Heart left ventricle (tissue), 16 donors: ENCODE measurements around the gene LAMA1. TPM values are rescaled to one million over a fixed set of nuclear protein-coding genes. Genes with fewer than 3 reads are reported as not detected.

Source experiments
- ATAC-seq, 4 donors: fragments of 200-7000 bp; cut with Tn5 transposase; one replicate each; pipeline ENCODE4 v1.9.1; 2020 to 2022; ENCODE audit warnings: moderate library complexity in 4 of 4, mild to moderate bottlenecking in 3 of 4, moderate number of reproducible peaks in 1 of 4
- DNase-seq, 5 donors: peaks; one replicate each; pipeline ENCODE4 v3.0.0-alpha.2; 2020
- H3K27ac ChIP-seq, 12 donors: fragments of 200-600 bp; sonication (generic) in 4 of 12; one replicate each; pipeline versions ENCODE4 v1.5.0 to v1.8.0; 2016 to 2022; ENCODE audit warnings: mild to moderate bottlenecking in 2 of 12
- H3K27me3 ChIP-seq, 9 donors: fragments of 200-600 bp; sonication (generic) in 2 of 9; one replicate each; pipeline versions ENCODE4 v1.5.1 to v1.8.0; 2016 to 2022; ENCODE audit warnings: mild to moderate bottlenecking in 3 of 9
- H3K36me3 ChIP-seq, 9 donors: fragments of 200-600 bp; sonication (generic) in 2 of 9; one replicate each; pipeline versions ENCODE4 v1.5.0 to v1.8.0; 2018 to 2022; ENCODE audit warnings: mild to moderate bottlenecking in 2 of 9
- H3K4me1 ChIP-seq, 12 donors: fragments of 200-600 bp; sonication (generic) in 4 of 12; one replicate each; pipeline versions ENCODE4 v1.5.0 to v1.8.0; 2016 to 2022; ENCODE audit warnings: mild to moderate bottlenecking in 3 of 12
- H3K4me3 ChIP-seq, 12 donors: fragments of 200-600 bp; sonication (generic) in 4 of 12; one replicate each; pipeline versions ENCODE4 v1.5.0 to v1.8.0; 2017 to 2022; ENCODE audit warnings: mild to moderate bottlenecking in 9 of 12, moderate library complexity in 4 of 12
- H3K9me3 ChIP-seq, 12 donors: fragments of 200-600 bp; sonication (generic) in 4 of 12; one replicate each; pipeline versions ENCODE4 v1.5.0 to v1.8.0; 2016 to 2022; ENCODE audit warnings: mild to moderate bottlenecking in 1 of 12
- POLR2A ChIP-seq, 2 donors: fragments of 450-650 bp; IDR thresholded peaks; one replicate each; pipeline ENCODE4 v1.6.1; 2017; ENCODE audit warnings: antibody characterized with exemption in 2 of 2, mild to moderate bottlenecking in 2 of 2, moderate library complexity in 2 of 2
- WGBS, 4 donors: extraction: QIAGEN DNeasy Blood & Tissue Kit in 2 of 4; methylation state at CpG; one replicate each; pipeline versions ENCODE4 v1.1.5 to v1.1.7; 2013 to 2018; 5-methylcytosine and 5-hydroxymethylcytosine counted together
- intact Hi-C, 10 donors: fragments of 100-400 bp; cut with DNase I; formaldehyde crosslinking; loops; one replicate each; pipeline versions ENCODE4 v1.11.1 to v1.14.2; 2022
- polyA plus RNA-seq, 2 donors: library from polyadenylated mRNA; stranded (reverse); fragments of 200-250 nt; gene quantifications; one replicate each; pipeline ENCODE4 v1.2.3, GENCODE V29; 2013
- total RNA-seq, 9 donors: library from RNA; depleted of rRNA in 2 of 9; stranded (reverse); fragments of >200 nt in 2 of 9; fragmentation: NEBNext Ultra II Directional in 3 of 9; extraction: Animal tissue kit (Norgen Biotek cat#: 25700) in 3 of 9; gene quantifications; one replicate each; pipeline versions ENCODE4 v1.1.0 to v1.2.4, GENCODE V29; 2016 to 2023
- TF ChIP-seq, protein P1 (sequence below), 12 donors: fragments of 200-600 bp; sonication (generic) in 4 of 12; IDR thresholded peaks; one replicate each; pipeline versions ENCODE4 v1.5.0 to v1.8.0; 2018 to 2022; ENCODE audit warnings: antibody characterized with exemption in 12 of 12, mild to moderate bottlenecking in 5 of 12
- donor health status: ischemic (EF 13 %, LVEDD 7.1; RV severe dilation, severe dysfunction).
- donor health status: healthy with polysubstance abuse.
- donor health status: DM: no; HTN: yes; CAD: no.
- donor health status: DM: no; HTN: no; CAD: no.
- donor health status: ischemic (EF 25% LVEDD 6.9; RV normal size, moderate dysfunction).
- donor health status: ischemic (EF 25% LVEDD 5.7; RV mildly dilated, moderate dysfunction).
- donor health status: healthy.
- donor health status: DM: yes; HTN: yes; CAD: no.
- donor health status: ischemic (EF 35%, LVEDD 5.7; RV mildly dilated, moderate dysfunction).
- donor health status: nonischemic (EF 11% LVEDD 7.7; RV severe dilation, severe dysfunction).
- donor health status: DM: yes; HTN: yes; CAD: no.
- donor health status: PGD.
- donor health status: ischemic (EF 29% LVEDD 5.4; RV normal size, mild dysfunction).
- donor health status: nonischemic (EF 23%, LVEDD 6.1; RV moderate dilation, normal function).

LAMA1 gene
- total and polyA plus RNA-seq, 11 donors: 0.04 to 1.7 (median 0.28) TPM

GRCh38 chr18:6938003-6938402 is 179.6 kb downstream of the LAMA1 start:
- ATAC-seq: no peak
- Histone ChIP-seq H3K27ac (no peak overlapping the region), H3K36me3 (no peaks in the 10 kb centered on the region)

GRCh38 chr18:6934859-6935258 is 182.7 kb downstream of the LAMA1 start:
- 89 to 94% (median 91%) methylated on average over 1 of the region's 1 CpG for WGBS, 4 donors
- Histone ChIP-seq H3K4me1 (no peaks in the 10 kb centered on the region), H3K4me3 (no peak overlapping the region), H3K9me3 (no peaks in the 10 kb centered on the region), H3K27ac (no peak overlapping the region), H3K27me3 (peaks cover 0 to 12% (median 0%) of the 10 kb centered on the region in 9 donors), H3K36me3 (no peaks in the 10 kb centered on the region)
- TF ChIP-seq POLR2A (IDR thresholded peaks at IDR 0.05): no peak
- TF ChIP-seq, protein P1, sequence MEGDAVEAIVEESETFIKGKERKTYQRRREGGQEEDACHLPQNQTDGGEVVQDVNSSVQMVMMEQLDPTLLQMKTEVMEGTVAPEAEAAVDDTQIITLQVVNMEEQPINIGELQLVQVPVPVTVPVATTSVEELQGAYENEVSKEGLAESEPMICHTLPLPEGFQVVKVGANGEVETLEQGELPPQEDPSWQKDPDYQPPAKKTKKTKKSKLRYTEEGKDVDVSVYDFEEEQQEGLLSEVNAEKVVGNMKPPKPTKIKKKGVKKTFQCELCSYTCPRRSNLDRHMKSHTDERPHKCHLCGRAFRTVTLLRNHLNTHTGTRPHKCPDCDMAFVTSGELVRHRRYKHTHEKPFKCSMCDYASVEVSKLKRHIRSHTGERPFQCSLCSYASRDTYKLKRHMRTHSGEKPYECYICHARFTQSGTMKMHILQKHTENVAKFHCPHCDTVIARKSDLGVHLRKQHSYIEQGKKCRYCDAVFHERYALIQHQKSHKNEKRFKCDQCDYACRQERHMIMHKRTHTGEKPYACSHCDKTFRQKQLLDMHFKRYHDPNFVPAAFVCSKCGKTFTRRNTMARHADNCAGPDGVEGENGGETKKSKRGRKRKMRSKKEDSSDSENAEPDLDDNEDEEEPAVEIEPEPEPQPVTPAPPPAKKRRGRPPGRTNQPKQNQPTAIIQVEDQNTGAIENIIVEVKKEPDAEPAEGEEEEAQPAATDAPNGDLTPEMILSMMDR (IDR thresholded peaks at IDR 0.05): no peak
- intact Hi-C loops: no loop called here
- ATAC-seq (no peak), DNase-seq (no peak)

More at GRCh38 chr18:6938003-6938402, 179.6 kb downstream of the LAMA1 start:
- no peak for DNase-seq
- 56 to 60% (median 58%) methylated on average over 7 of the region's 7 CpGs for WGBS, 4 donors
- Histone ChIP-seq H3K27me3 (peaks cover 0 to 12% (median 0%) of the 10 kb centered on the region in 9 donors), H3K4me3 (no peak overlapping the region), H3K9me3 (no peaks in the 10 kb centered on the region), H3K4me1 (no peaks in the 10 kb centered on the region)
- TF ChIP-seq, protein P1 (IDR thresholded peaks at IDR 0.05): no peak
- TF ChIP-seq POLR2A (IDR thresholded peaks at IDR 0.05): no peak
- intact Hi-C loops: no loop called here

DNA sequence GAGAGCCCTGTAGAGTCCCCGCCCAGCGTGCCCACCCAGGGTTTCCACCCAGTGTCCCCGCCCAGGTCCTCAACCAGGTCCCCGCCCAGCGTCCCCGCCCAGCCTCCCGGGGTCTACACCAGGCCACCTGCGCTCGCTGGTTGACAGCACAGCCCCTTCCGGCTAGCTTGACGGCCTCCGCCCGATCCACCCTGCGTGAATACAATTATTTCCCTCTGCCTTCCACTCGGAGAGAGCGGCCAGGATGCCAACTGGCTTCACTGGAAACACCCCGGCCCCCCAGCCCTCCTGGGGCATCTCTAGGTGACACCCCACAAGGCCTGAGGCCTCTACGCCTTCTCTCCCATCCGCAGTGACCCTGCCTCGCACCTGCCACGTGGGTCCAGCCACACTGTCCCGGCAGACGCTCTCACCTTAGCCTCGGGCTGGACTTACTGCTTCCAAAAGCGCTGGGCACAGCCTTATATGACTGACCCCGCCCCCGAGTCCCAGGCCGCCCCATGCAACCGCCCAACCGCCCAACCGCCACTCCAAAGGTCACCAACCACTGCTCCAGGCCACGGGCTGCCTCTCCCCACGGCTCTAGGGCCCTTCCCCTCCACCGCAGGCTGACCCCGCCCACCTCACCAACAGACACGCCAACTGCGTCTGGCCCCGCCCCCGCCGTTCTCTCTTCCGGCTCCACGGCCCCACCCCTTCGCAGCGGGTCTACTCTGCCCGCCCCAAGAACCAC is 188.1 kb downstream of the LAMA1 start:
- DNase-seq: no peak
- no peaks in the 10 kb centered on the region for H3K36me3 ChIP-seq
- no peak overlapping the region for H3K4me3 ChIP-seq
- no peaks in the 10 kb centered on the region for H3K9me3 ChIP-seq
- H3K4me1 ChIP-seq: no peaks in the 10 kb centered on the region
- peaks cover 0 to 3% (median 0%) of the 10 kb centered on the region in 9 donors for H3K27me3 ChIP-seq
- 87 to 94% (median 91%) methylated on average over 45 of the region's 45 CpGs for WGBS, 4 donors
- intact Hi-C loops: loop anchor here in 1 of 10 donors (10.0 kb wide), 1 partner anchor 245 kb away; no protein-coding TSS in a partner anchor
- no peak for ATAC-seq
- H3K27ac ChIP-seq: no peak overlapping the region
- TF ChIP-seq, protein P1 (IDR thresholded peaks at IDR 0.05): no peak
- TF ChIP-seq POLR2A (IDR thresholded peaks at IDR 0.05): no peak

DNA sequence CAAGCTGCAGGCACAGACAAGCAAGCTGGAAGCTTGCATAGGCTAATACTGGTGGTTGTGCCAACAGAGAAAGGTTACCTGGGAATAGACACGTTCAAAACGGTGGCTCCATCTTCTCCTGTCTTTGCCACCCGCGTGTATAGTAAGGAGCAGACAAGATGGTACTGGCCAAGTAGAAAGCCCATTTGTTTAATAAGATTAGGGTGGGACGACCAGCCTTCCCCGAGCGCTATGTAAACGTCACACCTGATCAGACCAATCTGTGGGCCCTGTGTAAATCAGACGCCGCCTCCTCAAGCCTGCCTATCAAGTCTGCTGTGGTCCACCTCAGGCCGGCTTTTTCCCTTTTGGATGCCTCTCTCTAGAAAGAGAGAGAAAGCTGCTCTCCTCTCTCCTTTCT is 189.2 kb downstream of the LAMA1 start:
- Histone ChIP-seq H3K9me3 (no peaks in the 10 kb centered on the region), H3K27me3 (no peaks in the 10 kb centered on the region), H3K36me3 (no peaks in the 10 kb centered on the region), H3K4me3 (no peak overlapping the region), H3K27ac (no peak overlapping the region), H3K4me1 (no peaks in the 10 kb centered on the region)
- DNase-seq (no peak), ATAC-seq (no peak)
- intact Hi-C loops: loop anchor here in 1 of 10 donors (10.0 kb wide), 1 partner anchor 246 kb away; no protein-coding TSS in a partner anchor
- no peak for TF ChIP-seq POLR2A (IDR thresholded peaks at IDR 0.05)
- TF ChIP-seq, protein P1 (IDR thresholded peaks at IDR 0.05): no peak
- WGBS, 4 donors: 83 to 88% (median 85%) methylated on average over 11 of the region's 11 CpGs
